Inferior parietal cortex (tissue), 1 donor: ENCODE data around the gene TPGS2.
A peak's percentile ranks its signal among the peaks of the same experiment; 100 is the strongest.
"Not testable (repeated sequence)": the region's sequence is repeated elsewhere in the genome, so short reads cannot be mapped to it uniquely, and the experiment has no call there.

Experiments used
- DNase-seq: peaks from one replicate; pipeline ENCODE4 v3.0.0-alpha.2; 2016; ENCODE audit errors: extremely low spot score

Gene TPGS2

GRCh38 chr18:36821681-36822080 lies 7.1 kb downstream of the TPGS2 start:
- DNase-seq = no peak

GRCh38 chr18:36819621-36820020 lies 9.2 kb downstream of the TPGS2 start:
- no peak for DNase-seq

- DNase-seq = no peak
Measured at GRCh38 chr18:36818652-36819051, 10.2 kb downstream of the TPGS2 start.

GRCh38 chr18:36817039-36817438 lies 11.8 kb downstream of the TPGS2 start:
- DNase-seq = no peak

- DNase-seq = not testable (repeated sequence)
Measured at GRCh38 chr18:36816096-36816495, 12.7 kb downstream of the TPGS2 start.

GRCh38 chr18:36814994-36815393 lies 13.8 kb downstream of the TPGS2 start:
- DNase-seq = no peak

- DNase-seq = no peak
Measured at GRCh38 chr18:36813824-36814223, 15.0 kb downstream of the TPGS2 start.

GRCh38 chr18:36813101-36813775 lies 15.6 kb downstream of the TPGS2 start:
- DNase-seq = no peak

- no peak for DNase-seq
Measured at GRCh38 chr18:36812678-36813077, 16.1 kb downstream of the TPGS2 start.

- no peak for DNase-seq
Measured at GRCh38 chr18:36811955-36812354, 16.8 kb downstream of the TPGS2 start.

GRCh38 chr18:36811430-36811829 lies 17.4 kb downstream of the TPGS2 start:
- DNase-seq = no peak

GRCh38 chr18:36809590-36810381 lies 19.0 kb downstream of the TPGS2 start:
- DNase-seq = peak; percentile 88

GRCh38 chr18:36808681-36809080 lies 20.1 kb downstream of the TPGS2 start:
- DNase-seq = no peak

- DNase-seq = no peak
Measured at GRCh38 chr18:36805105-36805504, 23.7 kb downstream of the TPGS2 start.

GRCh38 chr18:36798738-36799473 lies 29.9 kb downstream of the TPGS2 start:
- no peak for DNase-seq

- no peak for DNase-seq
Measured at GRCh38 chr18:36792634-36793283, 36.0 kb downstream of the TPGS2 start.

GRCh38 chr18:36786686-36787085 lies 42.1 kb downstream of the TPGS2 start:
- no peak for DNase-seq

- DNase-seq = no peak
Measured at GRCh38 chr18:36783792-36784191, 45.0 kb downstream of the TPGS2 start.

GRCh38 chr18:36782710-36783109 lies 46.1 kb downstream of the TPGS2 start:
- no peak for DNase-seq

GRCh38 chr18:36780748-36781147 lies 48.1 kb downstream of the TPGS2 start:
- no peak for DNase-seq

- DNase-seq = no peak
Measured at GRCh38 chr18:36777566-36777965, 51.2 kb downstream of the TPGS2 start.

GRCh38 chr18:36776650-36777049 lies 52.2 kb downstream of the TPGS2 start:
- no peak for DNase-seq
